ENCODE results near the gene ALPG.
"Not testable (repeated sequence)": the region's sequence is repeated elsewhere in the genome, so short reads cannot be mapped to it uniquely, and the experiment has no call there.

Gene ALPG

GRCh38 chr2:232444409-232445148, 37.9 kb downstream of the ALPG start:
- TF ChIP-seq ZNF274 (IDR thresholded peaks at IDR 0.05; ENCODE audit: low read depth, low read length): no peak
- H3K4me3 ChIP-seq (ENCODE audit: low read length): no peak overlapping the region

- not testable (repeated sequence) for H3K4me3 ChIP-seq (ENCODE audit: low read length)
Measured at GRCh38 chr2:232445149-232445885, 38.7 kb downstream of the ALPG start.

GRCh38 chr2:232446266-232446777, 39.7 kb downstream of the ALPG start:
- H3K4me3 ChIP-seq (ENCODE audit: low read length): not testable (repeated sequence)

- no peak for TF ChIP-seq ZNF274 (IDR thresholded peaks at IDR 0.05; ENCODE audit: low read depth, low read length)
- no peak overlapping the region for H3K4me3 ChIP-seq (ENCODE audit: low read length)
Measured at GRCh38 chr2:232447091-232447620, 40.5 kb downstream of the ALPG start.

GRCh38 chr2:232447638-232448303, 41.1 kb downstream of the ALPG start:
- no peak overlapping the region for H3K4me3 ChIP-seq (ENCODE audit: low read length)
- TF ChIP-seq ZNF274 (IDR thresholded peaks at IDR 0.05; ENCODE audit: low read depth, low read length): no peak

- TF ChIP-seq ZNF274 (IDR thresholded peaks at IDR 0.05; ENCODE audit: low read depth, low read length): no peak
Measured at GRCh38 chr2:232448304-232448690, 41.7 kb downstream of the ALPG start.

GRCh38 chr2:232449964-232450363, 43.3 kb downstream of the ALPG start:
- no peak for TF ChIP-seq ZNF274 (IDR thresholded peaks at IDR 0.05; ENCODE audit: low read depth, low read length)
- no peak overlapping the region for H3K4me3 ChIP-seq (ENCODE audit: low read length)

More at GRCh38 chr2:232448304-232448690, 41.7 kb downstream of the ALPG start:
- H3K4me3 ChIP-seq (ENCODE audit: low read length): no peak overlapping the region

- not testable (repeated sequence) for H3K4me3 ChIP-seq (ENCODE audit: low read length)
Measured at GRCh38 chr2:232451645-232452044, 45.0 kb downstream of the ALPG start.

GRCh38 chr2:232454630-232455029, 48.0 kb downstream of the ALPG start:
- TF ChIP-seq ZNF274 (IDR thresholded peaks at IDR 0.05; ENCODE audit: low read depth, low read length): no peak
- H3K4me3 ChIP-seq (ENCODE audit: low read length): no peak overlapping the region

GRCh38 chr2:232455426-232456255, 49.0 kb downstream of the ALPG start, which contains the start of gene ALPI:
TSS of gene ALPI (plus strand) at chr2:232456153. CDS start at chr2:232456200, 47 bp downstream.
- H3K4me3 ChIP-seq (ENCODE audit: low read length): no peak within 1 kb of the TSS
- TF ChIP-seq ZNF274 (IDR thresholded peaks at IDR 0.05; ENCODE audit: low read depth, low read length): no peak

GRCh38 chr2:232456296-232457120, 49.9 kb downstream of the ALPG start:
- no peak overlapping the region for H3K4me3 ChIP-seq (ENCODE audit: low read length)
- no peak for TF ChIP-seq ZNF274 (IDR thresholded peaks at IDR 0.05; ENCODE audit: low read depth, low read length)

GRCh38 chr2:232457121-232458011, 50.7 kb downstream of the ALPG start:
- TF ChIP-seq ZNF274 (IDR thresholded peaks at IDR 0.05; ENCODE audit: low read depth, low read length): no peak
- no peak overlapping the region for H3K4me3 ChIP-seq (ENCODE audit: low read length)
